Adipocyte (in vitro differentiated cells): Measurements from ENCODE around the gene SLC25A25.
"Not testable (repeated sequence)": the region's sequence is repeated elsewhere in the genome, so short reads cannot be mapped to it uniquely, and the experiment has no call there.

Experiments used
- DNase-seq: peaks from one replicate; pipeline ENCODE4 v3.0.0-alpha.2; 2015; ENCODE audit warnings: low read depth
- H3K27me3 ChIP-seq: replicated peaks from 2 replicates; pipeline ENCODE4 v1.7.0; 2013; ENCODE audit warnings: mild to moderate bottlenecking, low read length, moderate library complexity; ENCODE audit not compliant: control insufficient read depth, insufficient read depth
- H3K36me3 ChIP-seq: 2 replicates; pipeline ENCODE4 v1.7.0; 2013; ENCODE audit warnings: low read length, mild to moderate bottlenecking, moderate library complexity; ENCODE audit not compliant: control insufficient read depth, insufficient read depth, severe bottlenecking
- H3K4me1 ChIP-seq: 2 replicates; pipeline ENCODE4 v1.7.0; 2013; ENCODE audit warnings: mild to moderate bottlenecking, low read length, moderate library complexity; ENCODE audit not compliant: control insufficient read depth, insufficient read depth
- H3K4me3 ChIP-seq: 2 replicates; pipeline ENCODE4 v1.7.0; 2013; ENCODE audit warnings: mild to moderate bottlenecking, low read length, moderate library complexity
- H3K9ac ChIP-seq: 2 replicates; pipeline ENCODE4 v1.7.0; 2013; ENCODE audit warnings: mild to moderate bottlenecking, low read length, moderate library complexity
- H3K9me3 ChIP-seq: 2 replicates; pipeline ENCODE4 v1.7.0; 2013; ENCODE audit warnings: mild to moderate bottlenecking, low read length, moderate library complexity; ENCODE audit not compliant: control insufficient read depth

SLC25A25 gene

DNA sequence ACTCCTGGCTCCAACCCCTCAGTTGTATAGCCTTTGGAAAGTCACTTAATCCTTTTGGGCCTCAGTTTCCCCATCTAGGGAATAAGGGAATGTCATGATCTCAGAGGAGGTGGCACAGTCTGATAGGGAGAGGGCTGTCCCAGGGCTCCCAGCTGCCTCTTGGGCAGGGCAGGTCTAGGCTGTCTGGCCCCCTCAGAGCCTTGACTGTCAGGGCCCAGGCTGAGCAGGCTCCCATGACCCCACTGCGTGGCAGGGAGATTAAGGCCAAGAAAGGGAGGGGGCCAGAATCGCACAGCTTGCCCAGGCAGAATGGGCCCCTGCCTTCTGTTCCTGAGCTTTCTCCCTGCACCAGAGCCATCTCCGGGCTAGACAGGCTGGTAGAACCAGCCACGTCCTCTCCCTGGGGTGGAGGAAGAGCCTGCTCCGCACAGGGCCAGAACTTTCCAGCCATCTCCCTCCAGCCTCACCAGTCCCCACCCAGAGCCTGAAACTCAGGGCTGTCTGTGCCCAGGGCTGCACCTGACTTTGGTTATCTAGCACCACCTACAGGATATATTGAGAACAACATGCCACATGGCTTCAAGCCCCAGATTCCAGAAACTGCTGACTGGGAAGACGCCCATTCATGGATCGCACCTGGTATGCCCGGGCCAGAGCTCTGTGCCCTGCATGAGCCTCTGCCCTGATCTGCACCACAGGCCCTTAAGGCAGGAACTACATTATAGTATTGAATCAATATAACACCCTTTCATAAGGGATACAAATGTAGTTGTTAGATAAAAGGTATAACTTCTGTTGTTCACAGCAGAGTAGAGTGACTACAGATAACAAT is 33.0 kb upstream of the SLC25A25 start:
- Histone ChIP-seq H3K4me1 (no peaks in the 10 kb centered on the region), H3K4me3 (no peak overlapping the region), H3K36me3 (no peaks in the 10 kb centered on the region), H3K9me3 (no peaks in the 10 kb centered on the region), H3K27me3 (no peaks in the 10 kb centered on the region), H3K9ac (no peak overlapping the region)
- peak; percentile 91 for DNase-seq

DNA sequence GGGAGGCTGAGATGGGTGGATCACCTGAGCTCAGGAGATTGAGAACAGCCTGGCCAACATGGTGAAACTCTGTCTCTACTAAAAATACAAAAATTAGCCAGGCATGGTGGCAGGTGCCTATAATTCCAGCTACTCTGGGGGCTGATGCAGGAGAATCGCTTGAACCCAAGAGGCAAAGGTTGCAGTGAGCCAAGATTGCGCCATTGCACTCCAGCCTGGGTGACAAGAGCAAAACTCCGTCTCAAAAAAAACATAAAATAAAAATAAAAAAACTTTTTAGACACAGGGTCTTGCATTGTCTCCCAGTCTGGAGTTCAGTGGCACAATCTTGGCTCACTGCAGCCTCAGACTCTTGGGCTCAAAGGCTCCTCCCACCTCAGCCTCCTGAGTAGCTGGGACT is 31.5 kb upstream of the SLC25A25 start:
- not testable (repeated sequence) for H3K36me3 ChIP-seq, H3K9me3 ChIP-seq, H3K4me3 ChIP-seq, H3K27me3 ChIP-seq, DNase-seq, H3K9ac ChIP-seq, H3K4me1 ChIP-seq

DNA sequence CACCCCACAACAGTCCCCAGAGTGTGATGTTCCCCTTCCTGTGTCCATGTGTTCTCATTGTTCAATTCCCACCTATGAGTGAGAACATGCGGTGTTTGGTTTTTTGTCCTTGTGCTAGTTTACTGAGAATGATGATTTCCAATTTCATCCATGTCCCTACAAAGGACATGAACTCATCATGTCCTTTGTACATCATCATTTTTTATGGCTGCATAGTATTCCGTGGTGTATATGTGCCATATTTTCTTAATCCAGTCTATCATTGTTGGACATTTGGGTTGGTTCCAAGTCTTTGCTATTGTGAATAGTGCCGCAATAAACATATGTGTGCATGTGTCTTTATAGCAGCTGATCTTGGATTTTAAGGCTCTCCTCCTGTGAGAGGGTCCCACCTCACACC is 27.2 kb upstream of the SLC25A25 start:
- not testable (repeated sequence) for H3K4me1 ChIP-seq, H3K27me3 ChIP-seq, DNase-seq, H3K9ac ChIP-seq, H3K4me3 ChIP-seq, H3K36me3 ChIP-seq, H3K9me3 ChIP-seq

DNA sequence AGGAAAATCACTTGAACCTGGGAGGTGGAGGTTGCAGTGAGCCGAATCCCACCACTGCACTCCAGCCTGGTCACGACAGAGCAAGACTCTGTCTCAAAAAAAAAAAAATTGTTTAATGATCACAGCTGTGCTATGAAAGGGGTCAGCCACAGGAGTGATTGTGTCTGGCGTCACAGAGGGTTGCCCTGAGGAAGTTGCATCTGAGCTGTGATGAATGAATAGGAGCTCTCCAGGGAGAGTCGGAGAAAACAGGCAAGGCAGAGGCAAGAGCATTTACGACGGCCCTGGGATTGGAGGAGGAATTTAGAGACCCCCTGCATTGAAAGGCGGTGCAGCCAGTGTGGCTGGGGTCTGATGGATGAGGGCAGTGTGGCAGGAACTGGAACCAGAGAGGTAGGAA is 26.0 kb upstream of the SLC25A25 start:
- H3K4me3 ChIP-seq = no peak overlapping the region
- DNase-seq = no peak
- H3K9me3 ChIP-seq = no peaks in the 10 kb centered on the region
- no peak overlapping the region for H3K9ac ChIP-seq
- H3K36me3 ChIP-seq = no peaks in the 10 kb centered on the region
- H3K4me1 ChIP-seq = peaks cover 9% of the 10 kb centered on the region
- no peaks in the 10 kb centered on the region for H3K27me3 ChIP-seq

DNA sequence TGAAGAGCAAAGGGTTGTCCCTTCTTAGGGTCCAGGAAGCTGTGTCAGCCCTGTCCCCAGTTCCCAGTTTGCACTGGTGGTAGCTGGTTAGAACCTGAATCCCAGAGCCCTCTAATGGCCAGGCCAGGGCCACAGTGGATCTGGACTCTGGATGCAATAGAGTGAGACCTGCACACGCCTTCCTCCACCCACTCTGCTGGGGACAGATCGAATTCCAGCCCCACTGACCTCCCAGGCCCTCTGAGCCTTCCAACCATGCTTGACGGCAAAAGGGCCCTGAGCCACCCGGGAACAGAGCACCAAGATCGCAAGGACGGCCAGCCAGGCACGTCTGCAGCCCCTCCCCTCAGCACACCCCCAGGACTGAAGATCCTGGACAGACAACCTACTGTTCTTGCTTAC is 24.6 kb upstream of the SLC25A25 start:
- no peak overlapping the region for H3K9ac ChIP-seq
- H3K27me3 ChIP-seq = no peaks in the 10 kb centered on the region
- H3K4me3 ChIP-seq = no peak overlapping the region
- peaks cover 9% of the 10 kb centered on the region for H3K4me1 ChIP-seq
- no peak for DNase-seq
- no peaks in the 10 kb centered on the region for H3K36me3 ChIP-seq
- no peaks in the 10 kb centered on the region for H3K9me3 ChIP-seq

DNA sequence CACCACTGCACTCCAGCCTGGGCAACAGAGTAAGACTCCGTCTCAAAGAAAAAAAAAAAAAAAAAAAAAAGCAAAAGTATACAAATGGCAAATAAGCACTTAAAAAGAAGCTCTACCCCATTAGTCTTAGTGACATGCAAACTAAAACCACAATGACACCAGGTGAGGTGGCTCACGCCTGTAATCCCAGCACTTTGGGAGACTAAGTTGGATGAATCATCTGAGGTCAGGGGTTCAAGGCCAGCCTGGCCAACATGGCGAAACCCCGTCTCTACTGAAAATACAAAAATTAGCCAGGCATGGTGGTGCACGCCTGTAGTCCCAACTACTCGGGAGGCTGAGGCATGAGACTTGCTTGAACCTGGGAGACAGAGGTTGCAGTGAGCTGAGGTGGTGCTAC is 22.6 kb upstream of the SLC25A25 start:
- not testable (repeated sequence) for DNase-seq, H3K27me3 ChIP-seq, H3K4me3 ChIP-seq, H3K36me3 ChIP-seq, H3K9ac ChIP-seq, H3K4me1 ChIP-seq, H3K9me3 ChIP-seq

DNA sequence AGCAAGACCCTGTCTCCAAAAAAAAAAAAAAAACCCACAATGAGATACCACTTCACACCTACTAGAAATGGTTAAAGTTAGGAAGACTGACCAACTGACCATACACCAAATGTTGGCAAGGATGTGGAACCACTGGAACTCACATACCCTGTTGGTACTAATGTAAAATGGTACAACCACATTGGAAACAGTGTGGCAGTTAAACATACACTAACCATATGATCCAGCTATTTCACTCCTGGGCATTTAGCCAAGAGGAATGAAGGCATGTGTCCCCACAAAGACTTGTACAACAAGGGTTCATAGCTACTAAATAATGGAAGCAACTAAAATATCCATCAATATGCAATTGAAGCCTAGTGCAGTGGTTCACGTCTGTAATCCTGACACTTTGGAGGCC is 22.2 kb upstream of the SLC25A25 start:
- no peak overlapping the region for H3K9ac ChIP-seq
- no peak for DNase-seq
- no peaks in the 10 kb centered on the region for H3K27me3 ChIP-seq
- H3K4me1 ChIP-seq = peaks cover 9% of the 10 kb centered on the region
- no peak overlapping the region for H3K4me3 ChIP-seq
- no peaks in the 10 kb centered on the region for H3K9me3 ChIP-seq
- H3K36me3 ChIP-seq = no peaks in the 10 kb centered on the region

DNA sequence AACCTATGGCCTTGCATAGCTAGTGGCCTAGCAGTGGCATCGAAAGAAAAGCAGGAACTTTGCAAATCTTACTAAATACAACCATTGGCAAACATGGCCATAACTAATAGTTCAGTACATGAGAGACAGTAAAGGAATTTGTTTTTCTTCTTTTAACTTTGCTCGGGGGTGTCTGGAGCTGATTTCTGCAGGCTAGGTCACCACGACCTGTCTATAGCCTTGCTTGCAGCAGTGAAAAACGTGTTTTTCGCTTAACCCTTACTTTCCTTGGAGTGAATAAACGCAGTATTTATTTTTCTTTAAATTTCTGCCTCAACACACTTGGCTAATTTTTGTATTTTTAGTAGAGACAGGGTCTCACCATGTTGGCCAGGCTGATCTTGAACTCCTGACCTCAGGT is 20.8 kb upstream of the SLC25A25 start:
- H3K36me3 ChIP-seq = no peaks in the 10 kb centered on the region
- no peaks in the 10 kb centered on the region for H3K9me3 ChIP-seq
- no peak for DNase-seq
- no peak overlapping the region for H3K4me3 ChIP-seq
- H3K27me3 ChIP-seq = no peaks in the 10 kb centered on the region
- H3K9ac ChIP-seq = no peak overlapping the region
- H3K4me1 ChIP-seq = no peaks in the 10 kb centered on the region

DNA sequence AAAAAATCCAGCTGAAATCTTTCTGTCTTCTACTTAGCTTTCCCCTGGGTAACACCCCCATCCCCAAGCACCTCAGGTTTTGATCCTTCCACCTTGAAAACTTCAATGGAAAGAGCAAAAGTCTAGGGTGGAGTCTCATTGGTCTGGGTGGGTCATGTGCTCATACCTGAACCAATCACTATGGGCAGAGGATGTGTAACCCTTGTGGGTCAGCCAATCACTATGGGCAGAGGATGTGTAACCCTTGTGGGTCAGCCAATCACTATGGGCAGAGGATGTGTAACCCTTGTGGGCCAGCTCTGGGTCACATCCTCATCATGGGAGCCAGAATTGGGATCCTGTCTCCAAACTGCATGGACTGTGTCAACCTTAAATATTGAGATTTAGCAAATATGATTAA is 19.4 kb upstream of the SLC25A25 start:
- no peaks in the 10 kb centered on the region for H3K27me3 ChIP-seq
- no peaks in the 10 kb centered on the region for H3K9me3 ChIP-seq

DNA sequence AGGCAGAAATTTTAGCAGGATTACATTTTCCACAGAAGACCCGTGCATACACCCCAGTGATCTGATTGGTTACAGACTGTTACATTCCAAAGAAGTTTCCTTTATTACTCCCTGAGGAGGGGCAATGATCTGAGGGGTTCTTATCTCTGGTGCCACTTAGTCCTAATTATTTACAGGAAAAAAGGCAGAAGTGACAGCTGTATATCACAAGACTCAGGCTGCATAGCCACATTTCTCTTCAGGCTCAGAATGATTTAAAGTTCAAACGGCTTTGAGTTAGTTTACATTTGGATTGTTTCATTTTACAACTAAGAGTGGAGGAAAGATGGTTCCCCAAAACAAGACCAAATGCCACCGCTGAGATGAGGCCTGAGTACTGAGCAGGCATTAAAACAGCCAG is 18.2 kb upstream of the SLC25A25 start:
- no peak for DNase-seq

More for the DNA sequence above, 19.4 kb upstream of the SLC25A25 start:
- Histone ChIP-seq H3K4me3 (no peak overlapping the region), H3K9ac (no peak overlapping the region), H3K36me3 (no peaks in the 10 kb centered on the region), H3K4me1 (no peaks in the 10 kb centered on the region)
- DNase-seq = no peak

DNA sequence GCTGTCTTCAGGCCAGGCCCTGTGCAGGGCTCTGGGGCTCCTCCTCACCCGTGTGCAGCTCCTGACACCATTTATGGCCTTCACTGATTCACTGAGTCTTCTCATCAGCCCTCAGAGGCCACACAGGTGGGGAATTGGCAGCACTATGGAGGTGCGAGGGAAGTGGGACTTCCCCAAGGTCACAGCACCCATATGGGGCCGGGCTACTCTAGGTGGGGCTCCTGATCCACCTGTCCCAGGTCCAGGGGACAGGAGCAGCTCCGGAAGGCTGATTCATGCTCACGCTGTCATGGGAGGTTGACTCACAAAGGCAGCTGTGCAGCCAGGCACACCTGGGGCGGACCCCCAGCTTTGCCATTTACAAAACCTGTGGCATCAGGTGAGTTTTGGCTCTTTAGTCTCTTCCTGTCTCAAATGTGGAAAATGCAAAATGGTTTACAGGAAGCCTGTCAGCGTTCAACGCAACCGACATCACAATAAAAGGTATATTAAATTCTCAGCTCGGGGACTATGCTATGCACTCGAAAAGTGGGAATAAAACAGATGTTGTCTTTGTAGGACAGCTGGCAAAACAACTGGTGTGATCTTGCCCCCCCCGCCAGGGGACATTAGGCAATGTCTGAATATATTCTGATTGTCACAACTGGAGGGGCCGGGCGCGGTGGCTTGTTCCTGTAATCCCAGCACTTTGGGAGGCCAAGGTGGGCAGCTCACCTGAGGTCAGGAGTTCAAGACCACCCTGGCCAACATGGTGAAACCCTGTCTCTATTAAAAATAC is 15.9 kb upstream of the SLC25A25 start:
- H3K9ac ChIP-seq = no peak overlapping the region
- no peak for DNase-seq
- no peaks in the 10 kb centered on the region for H3K9me3 ChIP-seq
- H3K36me3 ChIP-seq = no peaks in the 10 kb centered on the region
- no peaks in the 10 kb centered on the region for H3K27me3 ChIP-seq
- no peak overlapping the region for H3K4me3 ChIP-seq
- peaks cover 11% of the 10 kb centered on the region for H3K4me1 ChIP-seq

More for the DNA sequence above, 18.2 kb upstream of the SLC25A25 start:
- no peaks in the 10 kb centered on the region for H3K9me3 ChIP-seq
- H3K36me3 ChIP-seq = no peaks in the 10 kb centered on the region
- no peaks in the 10 kb centered on the region for H3K4me1 ChIP-seq
- H3K4me3 ChIP-seq = no peak overlapping the region
- H3K27me3 ChIP-seq = no peaks in the 10 kb centered on the region
- H3K9ac ChIP-seq = no peak overlapping the region
